ENCODE measurements around the gene PPP3CA.

DNA sequence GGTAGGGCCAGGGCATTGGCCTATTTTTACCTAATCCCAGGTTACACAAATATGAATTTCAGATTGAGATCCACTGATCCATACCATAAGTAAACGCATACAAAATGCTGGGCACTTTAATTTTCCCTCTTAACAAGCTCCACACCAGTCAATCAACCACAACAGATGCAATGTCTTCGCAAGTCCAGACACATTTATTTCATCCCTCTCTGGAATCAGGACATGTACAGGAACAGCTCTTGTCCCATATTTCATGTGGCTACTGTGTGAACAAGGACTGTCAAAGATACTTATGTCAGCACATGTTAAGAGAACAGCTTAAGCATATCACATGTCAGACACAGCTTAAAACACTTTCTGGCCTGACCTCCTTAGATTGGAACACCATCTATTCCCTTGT lies 145.9 kb downstream of the PPP3CA start:
- TF ChIP-seq TARDBP (IDR thresholded peaks at IDR 0.05): no peak
- TF ChIP-seq, protein P1, sequence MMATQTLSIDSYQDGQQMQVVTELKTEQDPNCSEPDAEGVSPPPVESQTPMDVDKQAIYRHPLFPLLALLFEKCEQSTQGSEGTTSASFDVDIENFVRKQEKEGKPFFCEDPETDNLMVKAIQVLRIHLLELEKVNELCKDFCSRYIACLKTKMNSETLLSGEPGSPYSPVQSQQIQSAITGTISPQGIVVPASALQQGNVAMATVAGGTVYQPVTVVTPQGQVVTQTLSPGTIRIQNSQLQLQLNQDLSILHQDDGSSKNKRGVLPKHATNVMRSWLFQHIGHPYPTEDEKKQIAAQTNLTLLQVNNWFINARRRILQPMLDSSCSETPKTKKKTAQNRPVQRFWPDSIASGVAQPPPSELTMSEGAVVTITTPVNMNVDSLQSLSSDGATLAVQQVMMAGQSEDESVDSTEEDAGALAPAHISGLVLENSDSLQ (IDR thresholded peaks at IDR 0.05): peak; percentile 27; the same call in 1 of the 2 replicates
- TF ChIP-seq BHLHE40 (IDR thresholded peaks at IDR 0.05; ENCODE audit: borderline replicate concordance): no peak
- TF ChIP-seq SP1 (IDR thresholded peaks at IDR 0.05): no peak
- no peak for TF ChIP-seq HDGF (IDR thresholded peaks at IDR 0.05; ENCODE audit: borderline replicate concordance)
- TF ChIP-seq FOXK2 (IDR thresholded peaks at IDR 0.05): no peak
- no peak for TF ChIP-seq ELF4 (IDR thresholded peaks at IDR 0.05)
- TF ChIP-seq NFRKB (IDR thresholded peaks at IDR 0.05): no peak
- TF ChIP-seq ARNT (IDR thresholded peaks at IDR 0.05): no peak
- no peak for TF ChIP-seq L3MBTL2 (conservative IDR thresholded peaks at IDR 0.05)
- no peak for TF ChIP-seq SUZ12 (IDR thresholded peaks at IDR 0.05)
- TF ChIP-seq ZNF384 (IDR thresholded peaks at IDR 0.05): no peak

All from HEK293T (cell line).